ENCODE results near the gene HBA2.
"Not testable (repeated sequence)": the region's sequence is repeated elsewhere in the genome, so short reads cannot be mapped to it uniquely, and the experiment has no call there.

DNA sequence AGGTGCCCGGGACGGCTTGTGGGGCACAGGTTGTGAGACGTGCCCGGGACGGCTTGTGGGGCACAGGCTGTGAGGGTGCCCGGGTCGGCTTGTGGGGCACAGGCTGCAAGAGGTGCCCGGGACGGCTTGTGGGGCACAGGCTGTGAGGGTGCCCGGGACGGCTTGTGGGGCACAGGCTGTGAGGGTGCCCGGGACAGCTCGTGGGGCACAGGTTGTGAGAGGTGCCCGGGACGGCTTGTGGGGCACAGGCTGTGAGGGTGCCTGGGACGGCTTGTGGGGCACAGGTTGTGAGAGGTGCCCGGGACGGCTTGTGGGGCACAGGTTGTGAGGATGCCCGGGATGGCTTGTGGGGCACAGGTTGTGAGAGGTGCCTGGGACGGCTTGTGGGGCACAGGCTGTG is 12.4 kb upstream of the HBA2 start:
- not testable (repeated sequence) for TF ChIP-seq CTCF, POLR2A, POLR2AphosphoS5 (IDR thresholded peaks at IDR 0.05)

Measured in transverse colon (tissue), 4 donors.